Kidney (tissue), 14 donors: Measurements from ENCODE around the gene NSRP1. TPM values are rescaled to one million over a fixed set of nuclear protein-coding genes. Genes with fewer than 3 reads are reported as not detected.

Experiments used
- DNase-seq, 5 donors: peaks; one replicate each; pipeline ENCODE4 v3.0.0-alpha.2; 2013 to 2020
- FAIRE-seq: peaks from 2 replicates; lab custom pipeline; 2012; peaks lifted over from hg19 to GRCh38; lab: Jason Lieb, UNC
- H3K27ac ChIP-seq, 2 donors: one replicate each; pipeline ENCODE4 v1.7.0; 2013; ENCODE audit warnings: low read depth in 2 of 2, low read length in 2 of 2, inconsistent platforms in 1 of 2
- H3K27me3 ChIP-seq: one replicate; pipeline ENCODE4 v1.7.1; 2013; ENCODE audit warnings: low read length, inconsistent platforms; ENCODE audit not compliant: control insufficient read depth, insufficient read depth
- H3K36me3 ChIP-seq, 3 donors: one replicate each; pipeline versions ENCODE4 v1.7.0 to v1.7.1; 2013; ENCODE audit warnings: low read length in 3 of 3, control low read depth in 1 of 3, inconsistent platforms in 1 of 3; ENCODE audit not compliant: insufficient read depth in 3 of 3, control insufficient read depth in 2 of 3
- H3K4me1 ChIP-seq, 3 donors: one replicate each; pipeline versions ENCODE4 v1.7.0 to v1.7.1; 2013; ENCODE audit warnings: low read length in 3 of 3, inconsistent platforms in 1 of 3, low read depth in 1 of 3; ENCODE audit not compliant: control insufficient read depth in 2 of 3, insufficient read depth in 2 of 3
- H3K4me3 ChIP-seq, 3 donors: one replicate each; pipeline versions ENCODE4 v1.7.0 to v1.8.1; 2013; ENCODE audit warnings: low read length in 3 of 3, control low read depth in 1 of 3, inconsistent platforms in 1 of 3
- H3K9ac ChIP-seq, 3 donors: one replicate each; pipeline versions ENCODE4 v1.7.0 to v1.7.1; 2013; ENCODE audit warnings: low read length in 3 of 3, control low read depth in 1 of 3, inconsistent platforms in 1 of 3
- H3K9me3 ChIP-seq, 3 donors: one replicate each; pipeline versions ENCODE4 v1.7.0 to v1.7.1; 2013; ENCODE audit warnings: low read length in 3 of 3, control low read depth in 1 of 3, inconsistent platforms in 1 of 3; ENCODE audit not compliant: control insufficient read depth in 2 of 3, insufficient read depth in 1 of 3
- intact Hi-C: fragments of 100-400 bp; cut with DNase I; formaldehyde crosslinking; loops from one replicate; pipeline ENCODE4 v1.11.1; 2022
- polyA plus RNA-seq: library from polyadenylated mRNA; stranded (reverse); fragments of 350-450 nt; fragmentation: Illumina TruSeq; extraction: RNeasy Lipid Tissue Mini Kit (QIAGEN cat#74804); gene quantifications from one replicate; pipeline ENCODE4 v1.2.3, GENCODE V29; 2014; ENCODE audit warnings: low read depth, low replicate concordance; ENCODE audit not compliant: insufficient read depth
- total RNA-seq: library from RNA; stranded (reverse); fragmentation: NEBNext Ultra II Directional; extraction: Animal tissue kit (Norgen Biotek cat#: 25700); gene quantifications from one replicate; pipeline ENCODE4 v1.2.1, GENCODE V29; 2021
- TF ChIP-seq, protein P1 (sequence below): IDR thresholded peaks from 3 replicates; pipeline ENCODE4 v1.5.1; 2012; ENCODE audit warnings: mild to moderate bottlenecking, moderate library complexity, borderline replicate concordance; ENCODE audit not compliant: insufficient read depth; ENCODE audit errors: extremely low read depth
- donor health status: control.
- donor health status: control.
- donor health status: control.
- donor health status: control.
- donor health status: control.
- donor health status: DM: yes; HTN: yes; CAD: no.
- donor health status: Normal renal cell carcinoma (clear cell type).

NSRP1 gene
- total and polyA plus RNA-seq, 2 donors from 2014 or later: 17.2 to 40.2 TPM

- TF ChIP-seq, protein P1, sequence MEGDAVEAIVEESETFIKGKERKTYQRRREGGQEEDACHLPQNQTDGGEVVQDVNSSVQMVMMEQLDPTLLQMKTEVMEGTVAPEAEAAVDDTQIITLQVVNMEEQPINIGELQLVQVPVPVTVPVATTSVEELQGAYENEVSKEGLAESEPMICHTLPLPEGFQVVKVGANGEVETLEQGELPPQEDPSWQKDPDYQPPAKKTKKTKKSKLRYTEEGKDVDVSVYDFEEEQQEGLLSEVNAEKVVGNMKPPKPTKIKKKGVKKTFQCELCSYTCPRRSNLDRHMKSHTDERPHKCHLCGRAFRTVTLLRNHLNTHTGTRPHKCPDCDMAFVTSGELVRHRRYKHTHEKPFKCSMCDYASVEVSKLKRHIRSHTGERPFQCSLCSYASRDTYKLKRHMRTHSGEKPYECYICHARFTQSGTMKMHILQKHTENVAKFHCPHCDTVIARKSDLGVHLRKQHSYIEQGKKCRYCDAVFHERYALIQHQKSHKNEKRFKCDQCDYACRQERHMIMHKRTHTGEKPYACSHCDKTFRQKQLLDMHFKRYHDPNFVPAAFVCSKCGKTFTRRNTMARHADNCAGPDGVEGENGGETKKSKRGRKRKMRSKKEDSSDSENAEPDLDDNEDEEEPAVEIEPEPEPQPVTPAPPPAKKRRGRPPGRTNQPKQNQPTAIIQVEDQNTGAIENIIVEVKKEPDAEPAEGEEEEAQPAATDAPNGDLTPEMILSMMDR: no peak
- intact Hi-C loops: no loop called here
- FAIRE-seq (no peak), DNase-seq (no peak)
- Histone ChIP-seq H3K4me3 (no peak overlapping the region), H3K27me3 (no peaks in the 10 kb centered on the region), H3K36me3 (no peaks in the 10 kb centered on the region), H3K27ac (no peak overlapping the region), H3K9me3 (no peaks in the 10 kb centered on the region), H3K4me1 (no peaks in the 10 kb centered on the region), H3K9ac (no peak overlapping the region)
Observed at GRCh38 chr17:30191072-30191471, 74.5 kb downstream of the NSRP1 start.

DNA sequence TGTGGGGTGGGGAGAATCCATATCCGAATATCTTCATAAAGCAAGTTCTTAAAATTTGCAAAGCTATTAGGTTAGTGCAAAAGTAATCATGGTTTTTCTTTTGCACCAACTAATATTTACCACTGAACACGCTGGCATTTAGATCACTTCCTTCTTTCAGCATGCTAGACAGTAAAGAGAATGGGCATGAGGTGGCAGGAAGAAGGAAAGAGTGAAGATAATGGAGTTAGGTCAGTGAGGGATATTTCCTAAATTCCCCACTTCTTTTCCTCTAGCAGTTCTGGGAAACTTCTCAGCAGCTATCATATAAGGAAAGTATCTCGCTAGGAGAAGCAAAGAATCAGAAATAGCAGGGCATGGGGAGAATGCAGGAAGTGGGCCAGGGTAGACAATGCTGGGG lies 79.9 kb downstream of the NSRP1 start:
- no peaks in the 10 kb centered on the region for H3K36me3 ChIP-seq
- no peaks in the 10 kb centered on the region for H3K9me3 ChIP-seq
- DNase-seq (no peak), FAIRE-seq (no peak)
- no peaks in the 10 kb centered on the region for H3K4me1 ChIP-seq
- intact Hi-C loops: no loop called here
- no peak overlapping the region for H3K4me3 ChIP-seq
- H3K27me3 ChIP-seq: no peaks in the 10 kb centered on the region
- TF ChIP-seq, protein P1: no peak
- H3K9ac ChIP-seq: no peak overlapping the region
- H3K27ac ChIP-seq: no peak overlapping the region

- Histone ChIP-seq H3K27me3 (no peaks in the 10 kb centered on the region), H3K9me3 (no peaks in the 10 kb centered on the region), H3K27ac (no peak overlapping the region), H3K4me1 (no peaks in the 10 kb centered on the region), H3K9ac (no peak overlapping the region), H3K36me3 (no peaks in the 10 kb centered on the region), H3K4me3 (no peak overlapping the region)
- intact Hi-C loops: no loop called here
- DNase-seq: no peak
- TF ChIP-seq, protein P1: no peak
- no peak for FAIRE-seq
Observed at GRCh38 chr17:30197416-30197815, 80.8 kb downstream of the NSRP1 start.

DNA sequence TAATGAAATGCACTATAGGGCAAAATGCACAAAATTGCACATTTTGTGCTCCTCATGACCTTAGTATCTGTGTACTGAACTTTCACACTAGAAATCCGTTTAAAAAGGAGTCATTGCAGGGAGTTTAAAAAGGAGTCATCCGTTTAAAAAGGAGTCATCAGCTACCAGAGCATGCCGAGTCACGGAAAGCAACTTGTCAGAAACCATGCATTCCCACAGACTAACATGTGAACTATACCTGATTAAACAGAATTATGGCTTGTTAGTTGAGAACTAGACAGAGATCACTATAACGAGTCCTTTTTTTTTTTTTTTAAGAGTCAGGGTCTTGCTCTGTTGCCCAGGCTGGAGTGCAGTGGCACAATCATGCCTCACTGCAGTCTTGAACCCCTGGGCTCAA lies 83.0 kb downstream of the NSRP1 start:
- Histone ChIP-seq H3K4me3 (no peak overlapping the region), H3K36me3 (no peaks in the 10 kb centered on the region), H3K9me3 (no peaks in the 10 kb centered on the region), H3K4me1 (no peaks in the 10 kb centered on the region), H3K27me3 (no peaks in the 10 kb centered on the region), H3K9ac (no peak overlapping the region), H3K27ac (no peak overlapping the region)
- intact Hi-C loops: no loop called here
- DNase-seq (no peak), FAIRE-seq (no peak)
- TF ChIP-seq, protein P1: no peak
